CD1c-positive myeloid dendritic cell (primary cell): ENCODE measurements around the gene CEP104.

Experiments used
- DNase-seq: peaks from one replicate; pipeline ENCODE4 v3.0.0-alpha.2; 2016; ENCODE audit errors: extremely low spot score

Gene CEP104

DNA sequence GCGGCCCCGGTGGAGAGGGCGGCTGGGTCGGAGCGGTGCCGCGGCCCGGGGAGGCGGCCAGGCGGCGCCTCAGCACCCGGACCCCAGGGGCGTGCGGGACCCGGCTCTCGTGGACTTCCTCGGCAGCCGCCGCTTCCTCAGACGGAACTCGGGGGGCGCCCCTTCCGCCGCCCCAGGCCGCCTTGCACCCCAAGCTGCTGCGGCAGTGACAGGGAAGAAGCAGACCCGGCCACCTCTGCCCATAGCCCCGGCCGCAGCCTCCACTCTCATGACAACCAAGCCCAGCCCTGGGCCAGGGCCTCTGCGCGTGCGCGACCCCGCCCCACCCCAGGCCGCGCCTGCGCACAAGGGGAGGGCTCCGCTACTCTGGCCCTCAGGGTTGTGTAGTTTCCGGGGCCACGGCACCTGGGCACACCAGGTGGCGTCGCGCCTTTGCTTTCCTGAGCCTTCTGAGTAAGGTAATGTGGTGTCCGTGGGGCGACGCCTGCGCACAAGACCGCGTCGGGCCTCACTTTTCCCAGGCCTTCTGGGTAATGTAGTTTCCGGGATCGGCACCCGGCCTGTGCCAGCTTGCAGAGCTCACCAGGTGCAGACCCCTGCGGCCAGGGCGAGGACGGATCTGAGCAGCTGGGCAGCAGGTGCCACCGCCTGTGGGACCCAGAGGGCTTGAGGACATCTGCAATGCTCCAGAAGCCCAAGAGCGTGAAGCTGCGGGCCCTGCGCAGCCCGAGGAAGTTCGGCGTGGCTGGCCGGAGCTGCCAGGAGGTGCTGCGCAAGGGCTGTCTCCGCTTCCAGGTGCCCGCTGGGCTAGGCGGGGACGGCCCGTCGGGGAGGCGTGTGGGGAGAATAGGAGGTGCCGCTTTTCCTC, at the start of gene CEP104, which contains the start of gene DFFB:
Gene CEP104, minus strand, starts transcription at position 289 of the 868 bp plus-strand sequence. CDS start 4,804 bp downstream, outside the sequence.
Gene DFFB, plus strand, starts transcription at position 554 of the 868 bp plus-strand sequence. Its CDS starts 128 bp downstream, at position 682.
- peak; percentile 93 for DNase-seq

- DNase-seq: no peak
These were observed 49.6 kb upstream of the CEP104 start for GRCh38 chr1:3906672-3907020.

- DNase-seq: no peak
These were observed 49.1 kb upstream of the CEP104 start for GRCh38 chr1:3905953-3906671.

DNA sequence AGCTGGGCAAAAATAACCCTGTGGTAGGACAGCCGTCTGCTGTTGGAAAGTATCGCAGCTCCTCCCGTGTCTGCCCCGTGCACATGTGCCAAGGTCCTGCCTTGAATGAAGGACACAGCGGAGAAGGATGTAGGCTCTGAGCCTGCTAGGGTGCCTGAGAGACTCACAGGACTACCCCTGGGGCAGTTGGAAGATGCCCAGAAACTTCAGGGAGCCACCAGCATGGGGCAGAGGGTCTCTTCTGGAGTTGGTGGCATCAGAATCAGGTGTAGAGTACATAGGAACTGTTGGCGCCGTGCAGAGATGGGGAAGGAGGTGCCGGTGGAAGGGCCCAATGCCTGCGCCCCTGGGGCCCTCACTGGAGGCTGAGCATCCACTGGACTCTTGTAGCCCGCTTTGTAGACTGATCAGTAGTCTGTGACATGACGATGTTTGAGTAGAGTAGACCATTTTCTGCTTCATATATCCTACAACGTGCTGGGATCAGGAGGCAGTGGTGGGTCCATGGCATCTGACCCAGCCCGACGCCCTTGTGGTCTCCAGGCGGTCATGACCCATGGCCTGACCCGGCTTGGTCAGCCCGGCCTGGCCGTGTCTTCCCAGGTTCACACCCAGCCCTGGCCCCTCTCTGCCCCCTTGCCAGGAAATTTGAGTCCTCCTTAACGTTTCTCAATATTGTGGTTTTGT, 48.4 kb upstream of the CEP104 start:
- no peak for DNase-seq

GRCh38 chr1:3904843-3905185, 47.8 kb upstream of the CEP104 start:
- no peak for DNase-seq

DNA sequence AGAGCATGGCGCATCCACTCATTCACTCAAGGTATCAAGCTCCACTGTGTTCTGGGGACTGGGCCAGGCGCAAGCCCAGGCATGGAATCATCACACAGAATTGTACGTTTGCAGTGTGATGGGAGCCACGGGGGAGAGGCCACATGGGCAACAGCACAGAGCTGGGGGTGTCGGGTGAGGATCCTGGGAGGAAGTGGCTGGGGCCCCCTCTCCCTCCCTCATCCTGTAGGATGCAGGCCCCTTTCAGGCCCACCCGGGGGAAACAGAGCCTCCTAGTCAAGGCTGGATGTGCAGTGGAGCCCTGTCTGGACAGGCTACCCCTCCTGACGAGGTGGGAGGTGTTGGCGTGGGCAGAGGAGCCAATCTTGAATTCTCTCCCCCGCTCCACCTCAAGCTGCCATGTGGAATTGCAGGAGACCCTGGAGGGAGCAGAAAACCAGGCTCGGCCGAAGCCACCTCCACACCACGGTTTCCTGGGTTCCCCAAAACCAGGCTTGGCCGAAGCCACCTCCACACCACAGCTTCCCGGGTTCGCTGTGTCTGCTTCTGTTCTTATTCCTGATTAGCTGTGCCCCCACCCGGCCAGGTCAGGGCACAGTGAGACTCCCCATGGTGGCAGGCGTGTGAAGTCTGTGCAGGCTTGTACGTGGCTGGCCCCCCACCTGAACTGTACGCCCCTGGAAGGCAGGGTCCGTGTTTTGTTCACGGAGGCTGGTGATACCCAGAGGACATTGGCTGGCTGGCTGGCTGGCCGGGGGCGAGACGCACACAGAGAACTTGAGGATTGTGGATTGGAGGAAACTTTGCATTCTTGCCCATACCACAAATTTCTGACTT, 47.2 kb upstream of the CEP104 start:
- DNase-seq: no peak

DNA sequence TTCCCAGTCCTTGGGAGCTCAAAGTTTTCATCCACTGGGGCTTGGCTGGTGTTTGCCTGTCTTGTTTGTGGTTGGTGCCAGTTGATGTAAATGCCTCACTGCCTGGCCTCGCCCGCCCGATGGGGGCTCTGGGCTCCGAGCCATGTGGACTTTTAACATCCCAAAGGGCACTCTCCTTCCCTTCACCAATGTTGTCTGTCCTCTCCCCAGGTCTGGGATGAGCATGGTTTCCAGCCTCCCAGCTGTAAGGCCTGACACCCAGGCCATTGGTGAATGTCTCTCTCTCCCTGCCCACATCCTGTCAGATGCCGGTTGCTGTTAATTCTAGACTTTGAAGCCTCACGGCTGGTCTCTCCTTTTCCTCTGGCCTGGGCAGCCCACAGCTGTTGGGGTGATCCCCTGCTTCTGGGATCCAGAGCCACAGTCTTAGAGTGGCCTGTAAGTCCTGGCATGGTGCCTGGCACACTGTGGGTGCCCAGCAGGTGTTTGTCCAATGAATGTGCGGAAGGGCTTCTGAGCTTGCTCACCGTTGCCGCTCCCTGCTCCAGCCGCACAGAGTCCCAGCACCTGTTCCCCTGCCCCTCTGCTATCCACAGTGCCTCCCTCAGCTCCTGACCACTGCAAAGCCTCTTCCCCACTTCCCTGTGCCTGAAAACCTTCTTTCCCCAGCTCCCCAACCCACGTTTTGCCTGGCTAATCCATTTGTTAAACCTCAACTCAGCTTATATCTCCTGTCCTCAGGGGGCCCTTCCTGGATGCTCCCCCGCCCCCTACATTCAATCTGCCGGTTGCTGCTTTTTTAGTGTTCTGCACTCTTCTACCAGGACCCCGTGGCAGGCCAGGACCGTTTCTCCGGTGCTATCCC, 46.4 kb upstream of the CEP104 start:
- no peak for DNase-seq

DNA sequence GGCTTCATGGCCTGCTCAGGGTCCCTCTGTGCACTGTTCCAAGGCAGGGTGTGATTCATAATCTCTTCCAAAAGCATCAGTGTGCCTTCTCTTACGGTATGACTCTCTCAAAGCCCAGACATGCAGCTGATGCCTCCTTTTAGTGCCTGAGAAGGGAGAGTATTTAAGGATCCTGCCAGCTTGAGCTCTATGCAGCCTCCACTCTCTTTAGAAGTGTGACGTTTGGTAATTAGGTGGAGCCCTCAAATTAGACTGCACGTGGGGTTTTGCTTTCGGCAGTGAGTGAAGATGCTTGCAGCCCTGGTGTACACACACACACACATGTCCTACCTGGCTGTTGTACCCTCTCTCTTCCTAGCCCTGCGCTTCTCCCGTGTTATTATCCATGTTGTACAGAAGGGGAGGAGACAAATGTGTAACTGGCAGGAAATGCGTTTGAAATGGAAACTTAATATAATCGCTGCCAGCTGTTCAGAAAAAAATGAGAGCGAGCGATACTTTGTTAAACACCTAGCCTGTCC, 45.6 kb upstream of the CEP104 start:
- no peak for DNase-seq

DNA sequence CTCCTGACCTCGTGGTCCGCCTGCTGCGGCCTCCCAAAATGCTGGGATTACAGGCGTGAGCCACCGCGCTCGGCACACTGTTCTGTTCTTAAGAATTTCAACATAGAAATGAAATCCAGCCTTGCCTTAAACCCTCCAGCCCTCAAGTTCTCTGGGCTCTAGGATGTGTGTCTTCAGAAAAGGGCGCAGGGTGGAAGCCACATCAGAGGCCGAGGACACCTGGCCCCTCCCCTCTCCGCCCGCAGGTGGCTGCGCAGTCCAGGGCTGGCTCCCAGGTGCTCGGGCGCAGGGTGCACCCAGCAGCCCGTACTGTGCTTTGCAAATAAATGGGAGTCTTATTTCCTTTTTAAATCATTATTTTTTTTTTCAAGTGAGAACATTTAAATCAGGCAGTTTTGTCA, 45.1 kb upstream of the CEP104 start:
- DNase-seq: no peak

DNA sequence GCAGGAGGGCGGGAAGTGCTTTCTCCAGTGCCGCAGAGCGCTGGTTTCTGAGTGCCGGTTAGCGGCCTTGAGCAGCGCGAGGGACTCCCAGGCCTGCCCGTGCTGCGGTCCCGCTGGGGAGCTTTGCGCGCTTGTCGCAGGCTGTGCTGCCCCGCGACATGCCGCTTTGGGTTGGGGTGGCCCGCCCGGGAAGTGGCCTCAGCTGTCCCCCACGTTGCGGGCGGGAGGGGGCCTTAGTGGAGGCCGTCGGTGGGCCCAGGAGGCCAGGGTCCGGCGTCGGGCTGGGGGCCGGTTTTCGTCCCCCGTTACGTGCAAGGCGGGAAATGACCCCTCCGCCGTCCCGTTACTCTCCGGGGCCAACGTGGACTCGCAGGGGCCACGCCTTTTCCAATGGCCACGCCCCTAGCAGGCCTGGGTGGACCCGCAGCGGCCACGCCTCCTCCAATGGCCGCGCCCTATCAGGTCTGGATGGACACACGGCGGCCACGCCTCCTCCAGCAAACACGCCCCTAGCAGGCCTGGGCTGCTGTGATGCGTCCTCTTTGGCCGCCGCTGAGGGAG, 44.0 kb upstream of the CEP104 start:
- DNase-seq: peak; percentile 98

GRCh38 chr1:3900150-3900968, 43.3 kb upstream of the CEP104 start, which contains the start of gene C1orf174:
Gene C1orf174, minus strand, starts transcription at chr1:3900272. Its CDS starts 86 bp downstream, at chr1:3900186.
- peak; percentile 97 for DNase-seq

DNA sequence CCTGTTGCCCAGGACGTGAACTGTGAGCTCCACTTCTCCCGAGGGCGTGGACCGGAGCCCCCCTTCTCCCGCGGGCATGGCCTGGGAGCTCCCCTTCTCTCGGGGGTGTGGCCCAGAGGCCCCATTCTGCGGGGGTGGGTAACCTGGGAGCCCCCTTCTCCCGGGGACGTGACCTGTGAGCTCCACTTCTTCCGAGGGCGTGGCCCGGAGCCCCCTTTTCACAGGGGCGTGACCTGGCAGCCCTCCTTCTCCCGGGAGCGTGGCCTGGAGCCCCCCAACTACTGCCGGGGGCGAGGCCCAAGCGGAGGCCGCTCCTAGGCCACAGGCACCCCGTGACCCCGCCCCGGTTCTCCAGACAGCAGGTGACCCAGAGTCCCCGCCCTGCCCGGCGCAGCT, 42.7 kb upstream of the CEP104 start:
- DNase-seq: peak; percentile 30

DNA sequence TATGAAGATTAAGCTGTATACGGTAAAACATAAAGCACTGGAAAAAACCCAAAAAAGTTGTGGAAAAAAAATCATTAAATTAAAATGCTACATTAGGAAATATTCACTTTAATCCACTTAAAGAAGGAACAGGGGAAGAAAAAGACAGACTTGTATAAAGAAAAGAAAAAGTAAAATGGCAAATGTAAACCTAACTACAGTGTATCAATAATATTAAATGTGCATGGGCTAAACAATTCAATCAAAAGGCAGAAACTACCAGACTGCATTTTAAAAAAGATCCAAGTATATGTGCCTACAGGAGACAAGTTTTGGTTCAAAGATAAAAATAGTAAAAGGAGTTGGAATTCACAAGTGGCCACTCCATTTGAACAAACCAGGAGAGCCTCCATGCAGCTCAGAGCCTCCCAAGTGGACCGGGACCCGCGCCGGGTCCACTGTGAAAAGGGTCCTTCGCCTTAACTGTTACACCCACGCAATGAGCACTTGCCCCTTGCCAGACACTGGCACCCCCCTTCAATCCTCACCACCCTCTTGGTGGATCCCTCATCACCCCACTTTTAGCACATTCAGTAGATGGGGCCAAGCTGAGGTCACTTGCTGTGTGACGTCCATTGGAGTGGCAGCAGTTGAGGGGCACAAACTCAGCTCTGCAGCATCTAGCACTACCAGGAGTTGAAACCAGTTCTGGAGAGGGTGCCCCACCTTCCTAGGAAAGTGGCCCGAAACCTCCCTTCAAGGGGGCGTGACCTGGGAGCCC, 42.2 kb upstream of the CEP104 start:
- DNase-seq: no peak

DNA sequence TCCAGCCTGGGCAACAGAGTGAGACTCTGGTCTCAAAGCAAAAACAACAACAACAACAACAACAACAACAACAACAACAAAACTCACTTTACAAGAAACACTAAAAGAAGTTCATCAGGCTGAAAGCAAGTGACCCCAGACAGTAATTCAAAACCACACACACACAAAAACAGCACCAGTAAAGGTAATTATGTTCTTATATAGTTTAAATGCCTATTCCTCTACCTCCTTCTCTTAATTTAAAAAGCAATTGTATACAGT, 41.4 kb upstream of the CEP104 start:
- DNase-seq: no peak

DNA sequence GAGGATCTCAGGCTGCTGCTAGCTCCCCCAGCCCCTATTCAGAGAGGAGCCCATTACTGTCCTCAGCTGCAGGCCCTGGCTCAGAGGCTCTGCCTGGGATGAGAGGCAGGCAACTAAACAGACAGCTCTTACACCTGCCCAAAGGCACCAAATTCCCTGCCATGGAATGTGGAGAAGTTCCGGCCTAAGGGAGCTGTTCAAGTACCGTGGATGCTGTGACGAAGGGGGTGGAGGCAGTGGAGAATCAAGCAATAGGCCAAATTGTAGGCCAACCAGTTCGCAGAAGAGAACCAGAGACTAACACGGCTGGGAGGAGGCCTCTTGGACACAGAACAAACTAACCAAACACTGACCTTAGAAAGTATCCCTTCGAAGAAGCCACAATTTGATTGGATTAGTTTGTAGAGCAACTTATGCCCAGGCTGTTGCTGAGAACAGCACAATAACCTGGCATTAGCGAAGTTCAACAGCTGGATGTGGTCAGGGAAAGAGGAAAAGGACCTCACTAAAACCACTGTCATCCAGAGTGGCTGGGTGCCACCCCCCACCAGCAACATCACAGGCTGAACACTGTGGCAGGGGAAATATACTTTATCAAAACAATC, 39.5 kb upstream of the CEP104 start:
- no peak for DNase-seq

- no peak for DNase-seq
These were observed 38.9 kb upstream of the CEP104 start for GRCh38 chr1:3895951-3896325.

- no peak for DNase-seq
These were observed 38.4 kb upstream of the CEP104 start for GRCh38 chr1:3895279-3895950.
